SK-N-SH (cell line): ENCODE measurements around the gene KHSRP. TPM values are rescaled to one million over a fixed set of nuclear protein-coding genes. Genes with fewer than 3 reads are reported as not detected.

Source experiments
- CTCF ChIA-PET: fragments of 300-600, 350-600 bp; formaldehyde crosslinking; extraction: SDS; loops from one replicate; lab custom pipeline; 2021; lab: Yijun Ruan, JAX
- POLR2A ChIA-PET: fragments of 350-600 bp; sonication (Branson Sonifier 250); formaldehyde crosslinking; extraction: SDS; loops from one replicate; lab custom pipeline; 2020; ENCODE audit warnings: antibody characterized with exemption, inconsistent platforms; lab: Yijun Ruan, JAX
- DNase-seq: peaks from one replicate; pipeline ENCODE4 v3.0.0; 2012
- H2AFZ ChIP-seq: fragments of 200-600 bp; sonication (generic); 2 replicates; pipeline ENCODE4 v1.8.1; 2016; ENCODE audit warnings: antibody characterized with exemption, mild to moderate bottlenecking, low read depth
- H3F3A ChIP-seq: fragments of 200-600 bp; sonication (generic); replicated peaks from 2 replicates; pipeline ENCODE3; 2016; ENCODE audit warnings: antibody characterized with exemption, mild to moderate bottlenecking; ENCODE audit not compliant: insufficient read depth
- H3K27ac ChIP-seq, 2 experiments: fragments of 200-500 bp in 1 of 2; fragments of 200-600 bp in 1 of 2; sonication (Bioruptor generic) in 1 of 2; sonication (generic), shearing (Covaris generic) in 1 of 2; 2 replicates each; pipeline versions ENCODE4 v1.5.1 to v1.6.1; 2014 to 2016; ENCODE audit warnings: low read depth in 2 of 2, inconsistent platforms in 1 of 2, low read length in 1 of 2, mild to moderate bottlenecking in 1 of 2, mixed read lengths in 1 of 2
- H3K27me3 ChIP-seq: fragments of 200-600 bp; sonication (generic), shearing (Covaris generic); 2 replicates; pipeline ENCODE4 v1.6.1; 2016; ENCODE audit warnings: mixed run types; ENCODE audit not compliant: insufficient read depth
- H3K36me3 ChIP-seq, 2 experiments: fragments of 200-500 bp in 1 of 2; fragments of 200-600 bp in 1 of 2; sonication (Bioruptor generic) in 1 of 2; sonication (generic) in 1 of 2; replicated peaks in 1 of 2; 2 replicates each; pipeline versions ENCODE3 to v1.5.1; 2014 to 2016; ENCODE audit warnings: low read length in 1 of 2, mild to moderate bottlenecking in 1 of 2; ENCODE audit not compliant: insufficient read depth in 2 of 2, control insufficient read depth in 1 of 2
- H3K4me1 ChIP-seq, 2 experiments: fragments of 200-500 bp in 1 of 2; fragments of 200-600 bp in 1 of 2; sonication (Bioruptor generic) in 1 of 2; sonication (generic), shearing (Covaris generic) in 1 of 2; 2 replicates each; pipeline versions ENCODE4 v1.5.1 to v1.6.1; 2014 to 2016; ENCODE audit warnings: low read depth in 1 of 2, low read length in 1 of 2, mixed run types in 1 of 2; ENCODE audit not compliant: insufficient read depth in 2 of 2, control insufficient read depth in 1 of 2
- H3K4me2 ChIP-seq: fragments of 200-600 bp; sonication (generic), shearing (Covaris generic); 2 replicates; pipeline ENCODE4 v1.6.1; 2017; ENCODE audit warnings: mixed run types
- H3K4me3 ChIP-seq, 2 experiments: fragments of 200-500 bp in 1 of 2; fragments of 200-600 bp in 1 of 2; sonication (Bioruptor generic) in 1 of 2; sonication (generic), shearing (Covaris generic) in 1 of 2; 2 replicates each; pipeline versions ENCODE4 v1.5.1 to v1.8.1; 2014 to 2016; ENCODE audit warnings: low read depth in 2 of 2, inconsistent platforms in 1 of 2, low read length in 1 of 2, mild to moderate bottlenecking in 1 of 2, mixed read lengths in 1 of 2, moderate library complexity in 1 of 2
- H3K79me2 ChIP-seq: fragments of 200-600 bp; sonication (generic); 2 replicates; pipeline ENCODE4 v1.8.1; 2017; ENCODE audit warnings: mild to moderate bottlenecking; ENCODE audit not compliant: insufficient read depth
- H3K9ac ChIP-seq: fragments of 200-600 bp; sonication (generic); 2 replicates; pipeline ENCODE4 v1.6.1; 2017; ENCODE audit warnings: mixed run types
- H3K9me2 ChIP-seq: fragments of 200-600 bp; sonication (generic); 2 replicates; pipeline ENCODE4 v1.6.1; 2017; ENCODE audit warnings: mixed run types
- H3K9me3 ChIP-seq: fragments of 200-600 bp; sonication (generic); 2 replicates; pipeline ENCODE4 v1.6.1; 2017; ENCODE audit warnings: mixed run types, mild to moderate bottlenecking, moderate library complexity
- H4K20me1 ChIP-seq: fragments of 200-600 bp; sonication (generic); 2 replicates; pipeline ENCODE4 v1.6.1; 2017; ENCODE audit warnings: mild to moderate bottlenecking, mixed run types; ENCODE audit not compliant: insufficient read depth
- FOSL2 ChIP-seq: IDR thresholded peaks from 2 replicates; pipeline ENCODE4 v1.4.0; 2012; ENCODE audit warnings: low read depth, mild to moderate bottlenecking, moderate library complexity, borderline replicate concordance
- FOXM1 ChIP-seq: IDR thresholded peaks from 2 replicates; pipeline ENCODE4 v1.4.0; 2012; ENCODE audit warnings: low read depth, mild to moderate bottlenecking
- GATA2 ChIP-seq: sonication (generic); formaldehyde crosslinking; IDR thresholded peaks from 2 replicates; pipeline ENCODE4 v1.5.0; 2020; ENCODE audit warnings: mild to moderate bottlenecking, missing genetic modification reagents
- IRF3 ChIP-seq: fragments of 150-350 bp; IDR thresholded peaks from 2 replicates; pipeline ENCODE4 v1.6.1; 2016; ENCODE audit warnings: mild to moderate bottlenecking, low read depth, low read length
- NRF1 ChIP-seq: IDR thresholded peaks from 2 replicates; pipeline ENCODE4 v1.6.1; 2012; ENCODE audit warnings: low read depth, mild to moderate bottlenecking, low read length
- POLR2AphosphoS5 ChIP-seq: IDR thresholded peaks from 2 replicates; pipeline ENCODE4 v1.6.1; 2012; ENCODE audit warnings: low read depth, low read length
- REST ChIP-seq: IDR thresholded peaks from 2 replicates; pipeline ENCODE4 v1.6.1; 2012; ENCODE audit warnings: mild to moderate bottlenecking, low read depth, low read length, moderate library complexity
- YY1 ChIP-seq: IDR thresholded peaks from 2 replicates; pipeline ENCODE4 v1.4.0; 2012; ENCODE audit warnings: low read depth, mild to moderate bottlenecking
- ZBTB33 ChIP-seq: IDR thresholded peaks from 2 replicates; pipeline ENCODE4 v1.4.0; 2012; ENCODE audit warnings: low read depth, borderline replicate concordance
- WGBS: methylation state at CpG from one replicate; pipeline ENCODE4 v1.1.6; 2017; ENCODE audit warnings: low lambda C conversion rate; 5-methylcytosine and 5-hydroxymethylcytosine counted together
- polyA plus RNA-seq, 3 experiments: library from polyadenylated mRNA; depleted of rRNA; stranded (reverse); fragments of >200 nt; gene quantifications; 2 replicates each; pipeline ENCODE4 v1.2.3, GENCODE V29; 2012

Gene KHSRP
- polyA plus RNA-seq, 1 of the 3 experiments (the other 2 are of a cell fraction), result 96.8 TPM

GRCh38 chr19:6415591-6416190, 8.9 kb downstream of the KHSRP start:
- Histone ChIP-seq H4K20me1 (peaks cover 33% of the 10 kb centered on the region), H3K9me2 (no peaks in the 10 kb centered on the region), H3K27me3 (no peaks in the 10 kb centered on the region), H3K27ac (no peak overlapping the region), H2AFZ (no peak overlapping the region), H3K9ac (no peak overlapping the region), H3F3A (no peaks in the 10 kb centered on the region), H3K9me3 (no peaks in the 10 kb centered on the region), H3K4me3 (no peak overlapping the region), H3K36me3 (peaks cover 27 to 67% of the 10 kb centered on the region in 2 experiments), H3K79me2 (peaks cover 27% of the 10 kb centered on the region), H3K4me1 (no peaks in the 10 kb centered on the region), H3K4me2 (no peak overlapping the region)
- ChIA-PET CTCF (no interaction called here), POLR2A (no interaction called here)
- TF ChIP-seq FOXM1, result no peak
- TF ChIP-seq FOSL2, result no peak
- TF ChIP-seq REST, result no peak
- TF ChIP-seq NRF1, result no peak
- TF ChIP-seq GATA2 (CRISPR knock-in tag), result no peak
- TF ChIP-seq POLR2AphosphoS5, result no peak
- no peak for TF ChIP-seq YY1
- no peak for TF ChIP-seq ZBTB33
- no peak for TF ChIP-seq IRF3
- WGBS, result 97% methylated on average over 26 of the region's 32 CpGs
- DNase-seq, result no peak
